Spinal cord (tissue), 10 donors: Measurements from ENCODE around the gene PMS2. TPM values are rescaled to one million over a fixed set of nuclear protein-coding genes. Genes with fewer than 3 reads are reported as not detected.
"Not testable (repeated sequence)": the region's sequence is repeated elsewhere in the genome, so short reads cannot be mapped to it uniquely, and the experiment has no call there.

Source experiments
- DNase-seq, 6 donors: peaks; one replicate each; pipeline versions ENCODE4 v3.0.0 to v3.0.0-alpha.2; 2013 to 2015; ENCODE audit warnings: low spot score in 6 of 6, low read depth in 4 of 6
- H3K27ac ChIP-seq: one replicate; pipeline ENCODE4 v1.5.1; 2013; ENCODE audit warnings: low read depth, low read length, control low read depth
- H3K27me3 ChIP-seq: one replicate; pipeline ENCODE4 v1.6.1; 2013; ENCODE audit warnings: low read length; ENCODE audit not compliant: control insufficient read depth, insufficient read depth
- H3K36me3 ChIP-seq: one replicate; pipeline ENCODE4 v1.6.1; 2013; ENCODE audit warnings: low read length; ENCODE audit not compliant: control insufficient read depth, insufficient read depth
- H3K4me1 ChIP-seq: one replicate; pipeline ENCODE4 v1.6.1; 2013; ENCODE audit warnings: low read length; ENCODE audit not compliant: control insufficient read depth, insufficient read depth
- H3K4me3 ChIP-seq: one replicate; pipeline ENCODE4 v1.5.1; 2013; ENCODE audit warnings: low read depth, low read length, control low read depth
- H3K9me3 ChIP-seq: one replicate; pipeline ENCODE4 v1.6.1; 2013; ENCODE audit warnings: low read length; ENCODE audit not compliant: control insufficient read depth, insufficient read depth
- WGBS: methylation state at CpG from one replicate; pipeline ENCODE4 v1.1.5; 2013; ENCODE audit warnings: missing lambda C conversion rate; ENCODE audit not compliant: insufficient coverage; 5-methylcytosine and 5-hydroxymethylcytosine counted together
- polyA plus RNA-seq, 2 donors: library from polyadenylated mRNA; unstranded; fragments of 120-200 nt; gene quantifications; one replicate each; pipeline ENCODE4 v1.2.1, GENCODE V29; 2013; ENCODE audit not compliant: insufficient read length in 2 of 2
- small RNA-seq: library from RNA; depleted of rRNA; stranded (forward); fragments of <200 nt; gene quantifications from one replicate; pipeline ENCODE3, GENCODE V24; 2014; ENCODE audit warnings: low replicate concordance
- total RNA-seq, 2 donors: library from RNA; depleted of rRNA in 1 of 2; stranded (reverse); fragments of 120-200 nt in 1 of 2; fragments of >200 nt in 1 of 2; gene quantifications; one replicate each; pipeline versions ENCODE4 v1.2.3 to v1.2.4, GENCODE V29; 2013 to 2014
- donor health status: healthy.

The PMS2 gene
- total and polyA plus RNA-seq, 4 donors = 21.7 to 32.7 (median 25.7) TPM

- not testable (repeated sequence) for H3K27me3 ChIP-seq, DNase-seq, H3K27ac ChIP-seq, H3K4me3 ChIP-seq, H3K9me3 ChIP-seq, H3K36me3 ChIP-seq, H3K4me1 ChIP-seq
- 94% methylated on average over 11 of the region's 14 CpGs for WGBS
Measured at GRCh38 chr7:5931250-5931649, 77.6 kb downstream of the PMS2 start.

- H3K4me1 ChIP-seq = not testable (repeated sequence)
- WGBS = no CpG with 5 or more reads among the region's 10 CpGs
Measured at GRCh38 chr7:5930290-5930689, 78.6 kb downstream of the PMS2 start.

GRCh38 chr7:5926263-5926870 lies 82.5 kb downstream of the PMS2 start:
- H3K27ac ChIP-seq, H3K27me3 ChIP-seq, H3K36me3 ChIP-seq, H3K9me3 ChIP-seq, DNase-seq, H3K4me1 ChIP-seq, H3K4me3 ChIP-seq: not testable (repeated sequence)
- no CpG with 5 or more reads among the region's 13 CpGs for WGBS

More at GRCh38 chr7:5930290-5930689, 78.6 kb downstream of the PMS2 start:
- not testable (repeated sequence) for H3K27me3 ChIP-seq, H3K36me3 ChIP-seq, H3K27ac ChIP-seq, DNase-seq, H3K9me3 ChIP-seq, H3K4me3 ChIP-seq

GRCh38 chr7:5924630-5925029 lies 84.2 kb downstream of the PMS2 start:
- H3K27ac ChIP-seq, H3K36me3 ChIP-seq, H3K9me3 ChIP-seq, DNase-seq, H3K27me3 ChIP-seq, H3K4me1 ChIP-seq, H3K4me3 ChIP-seq: not testable (repeated sequence)
- no CpG with 5 or more reads among the region's 12 CpGs for WGBS

- not testable (repeated sequence) for H3K27ac ChIP-seq, H3K4me3 ChIP-seq, H3K27me3 ChIP-seq, DNase-seq, H3K9me3 ChIP-seq, H3K36me3 ChIP-seq, H3K4me1 ChIP-seq
- WGBS = no CpG with 5 or more reads among the region's 2 CpGs
Measured at GRCh38 chr7:5924180-5924579, 84.7 kb downstream of the PMS2 start.

Small RNAs within 50 kb of the gene (small RNA-seq; reads per million reads assigned to genes)
- not detected for gene RF00019
- not detected for gene RNU6-218P
- 0.06 reads per million for gene SNORA80D

Other genes starting within 250 kb of the PMS2 start
- gene RNF216, start 227.4 kb downstream of the PMS2 start, total RNA-seq = 10 to 100 TPM; 33.8 to 38.2 TPM
- 10 to 100 TPM; 29.9 to 33.0 TPM for gene RNF216, start 227.4 kb downstream of the PMS2 start, polyA plus RNA-seq
- gene OCM, start 128.3 kb downstream of the PMS2 start, total RNA-seq = under 1 TPM in 1 of 2 donors, not detected in 1; 0.66 TPM
- 1 to 10 TPM; 1.7 to 3.7 TPM for gene OCM, start 128.3 kb downstream of the PMS2 start, polyA plus RNA-seq
- gene CCZ1, start 110.3 kb downstream of the PMS2 start, total RNA-seq = 10 to 100 TPM; 47.1 to 69.9 TPM
- 100 to 1,000 TPM in 1 of 2 donors, 10 to 100 TPM in 1; 99.1 to 102 TPM for gene CCZ1, start 110.3 kb downstream of the PMS2 start, polyA plus RNA-seq
- 1 to 10 TPM; 2.2 to 4.7 TPM for gene RSPH10B, start 38.4 kb downstream of the PMS2 start, total RNA-seq
- gene RSPH10B, start 38.4 kb downstream of the PMS2 start, polyA plus RNA-seq = 1 to 10 TPM; 2.6 to 3.9 TPM
- 10 to 100 TPM; 25.8 to 38.6 TPM for gene AIMP2, start 223 bp upstream of the PMS2 start, total RNA-seq
- gene AIMP2, start 223 bp upstream of the PMS2 start, polyA plus RNA-seq = 10 to 100 TPM; 25.3 to 27.9 TPM
- gene ANKRD61, start 22.3 kb upstream of the PMS2 start, total RNA-seq = under 1 TPM; 0.11 to 0.20 TPM
- gene ANKRD61, start 22.3 kb upstream of the PMS2 start, polyA plus RNA-seq = 1 to 10 TPM in 1 of 2 donors, under 1 TPM in 1; 0.74 to 2.1 TPM
- 10 to 100 TPM; 47.6 to 67.2 TPM for gene EIF2AK1, start 50.1 kb upstream of the PMS2 start, total RNA-seq
- gene EIF2AK1, start 50.1 kb upstream of the PMS2 start, polyA plus RNA-seq = 10 to 100 TPM; 72.8 to 83.1 TPM
- 1 to 10 TPM; 7.9 to 9.2 TPM for gene USP42, start 95.9 kb upstream of the PMS2 start, total RNA-seq
- gene USP42, start 95.9 kb upstream of the PMS2 start, polyA plus RNA-seq = 10 to 100 TPM; 16.8 to 18.8 TPM